Activated naive CD4-positive, alpha-beta T cell treated with anti-CD3 and anti-CD28 coated beads, Interleukin-2, amount 10 ng/mL, durations not matched to agents 7 days and 5 days (primary cell): Measurements from ENCODE around the gene ETHE1.
"Not testable (repeated sequence)": the region's sequence is repeated elsewhere in the genome, so short reads cannot be mapped to it uniquely, and the experiment has no call there.

ENCODE experiments used
- CTCF ChIA-PET: fragments of 350-600 bp; sonication (Branson Sonifier 250); formaldehyde crosslinking; loops from one replicate; lab custom pipeline; 2021; ENCODE audit warnings: antibody characterized with exemption; lab: Charles Lee
- DNase-seq: peaks from one replicate; pipeline ENCODE4 v3.0.0-alpha.2; 2020
- H3K27ac Mint-ChIP-seq: one replicate; pipeline ENCODE4 v1.8.0; 2021; ENCODE audit warnings: mild to moderate bottlenecking, moderate library complexity, mixed read lengths
- H3K27me3 Mint-ChIP-seq: one replicate; pipeline ENCODE4 v1.8.0; 2021; ENCODE audit warnings: mild to moderate bottlenecking, mixed read lengths
- H3K36me3 Mint-ChIP-seq: one replicate; pipeline ENCODE4 v1.8.0; 2021; ENCODE audit warnings: mixed read lengths
- H3K4me1 Mint-ChIP-seq: one replicate; pipeline ENCODE4 v1.8.0; 2021; ENCODE audit warnings: mixed read lengths
- H3K4me3 Mint-ChIP-seq: one replicate; pipeline ENCODE4 v1.8.0; 2021; ENCODE audit warnings: mild to moderate bottlenecking, moderate library complexity, mixed read lengths
- H3K9me3 Mint-ChIP-seq: one replicate; pipeline ENCODE4 v1.8.0; 2021; ENCODE audit warnings: mixed read lengths

The ETHE1 gene

GRCh38 chr19:43562226-43562697 is 35.3 kb upstream of the ETHE1 start:
- peak overlapping the region; percentile 99 for H3K27ac Mint-ChIP-seq
- H3K27me3 Mint-ChIP-seq: no peaks in the 10 kb centered on the region
- peaks cover 46% of the 10 kb centered on the region for H3K4me1 Mint-ChIP-seq
- peaks cover 41% of the 10 kb centered on the region for H3K36me3 Mint-ChIP-seq
- peak overlapping the region; percentile 27 for H3K4me3 Mint-ChIP-seq
- H3K9me3 Mint-ChIP-seq: no peaks in the 10 kb centered on the region
- CTCF ChIA-PET: interaction anchor here (1.4 kb wide), 1 partner anchor 32 kb away, joined by 6 read pairs; no protein-coding TSS in a partner anchor
- DNase-seq: no peak

GRCh38 chr19:43561139-43561970 is 34.4 kb upstream of the ETHE1 start:
- Mint-ChIP-seq H3K4me3 (no peak overlapping the region), H3K4me1 (peaks cover 46% of the 10 kb centered on the region), H3K27me3 (no peaks in the 10 kb centered on the region), H3K36me3 (peaks cover 42% of the 10 kb centered on the region), H3K9me3 (no peaks in the 10 kb centered on the region), H3K27ac (peak overlapping the region; percentile 99)
- CTCF ChIA-PET: interaction anchor here (0.8 to 2.3 kb wide), 3 partner anchors 10 to 35 kb away, joined by 3 to 9 read pairs (median 3); partner anchors contain the start of genes IRGQ and ZNF576
- no peak for DNase-seq

GRCh38 chr19:43560687-43561086 is 33.7 kb upstream of the ETHE1 start:
- Mint-ChIP-seq H3K4me1 (peaks cover 46% of the 10 kb centered on the region), H3K9me3 (no peaks in the 10 kb centered on the region), H3K4me3 (no peak overlapping the region), H3K27ac (peak overlapping the region; percentile 99), H3K27me3 (no peaks in the 10 kb centered on the region), H3K36me3 (peaks cover 42% of the 10 kb centered on the region)
- no peak for DNase-seq
- CTCF ChIA-PET: interaction anchor here (0.9 to 2.3 kb wide), 2 partner anchors 11 to 33 kb away, joined by 3 to 9 read pairs; no protein-coding TSS in a partner anchor

GRCh38 chr19:43555185-43555770 is 28.3 kb upstream of the ETHE1 start:
- no peak overlapping the region for H3K4me3 Mint-ChIP-seq
- peak; percentile 91 for DNase-seq
- no peak overlapping the region for H3K27ac Mint-ChIP-seq
- CTCF ChIA-PET: interaction anchor here (0.6 to 6.0 kb wide), 26 partner anchors 8 to 164 kb away, joined by 3 to 129 read pairs (median 8); partner anchors contain the start of genes ETHE1, IRGQ, PINLYP and XRCC1
- H3K4me1 Mint-ChIP-seq: peaks cover 9% of the 10 kb centered on the region
- no peaks in the 10 kb centered on the region for H3K27me3 Mint-ChIP-seq
- no peaks in the 10 kb centered on the region for H3K9me3 Mint-ChIP-seq
- peaks cover 28% of the 10 kb centered on the region for H3K36me3 Mint-ChIP-seq

GRCh38 chr19:43554317-43554895 is 27.4 kb upstream of the ETHE1 start:
- peaks cover 31% of the 10 kb centered on the region for H3K36me3 Mint-ChIP-seq

GRCh38 chr19:43553656-43554055 is 26.7 kb upstream of the ETHE1 start:
- no peaks in the 10 kb centered on the region for H3K27me3 Mint-ChIP-seq
- H3K4me3 Mint-ChIP-seq: no peak overlapping the region
- H3K4me1 Mint-ChIP-seq: peaks cover 8% of the 10 kb centered on the region
- CTCF ChIA-PET: interaction anchor here (1.3 to 6.0 kb wide), 3 partner anchors 33 to 99 kb away, joined by 3 to 129 read pairs (median 6); partner anchors contain the start of genes IRGQ and ZNF576
- no peak overlapping the region for H3K27ac Mint-ChIP-seq
- no peak for DNase-seq
- no peaks in the 10 kb centered on the region for H3K9me3 Mint-ChIP-seq
- peaks cover 31% of the 10 kb centered on the region for H3K36me3 Mint-ChIP-seq

More at GRCh38 chr19:43554317-43554895, 27.4 kb upstream of the ETHE1 start:
- DNase-seq: no peak
- no peaks in the 10 kb centered on the region for H3K9me3 Mint-ChIP-seq
- no peaks in the 10 kb centered on the region for H3K27me3 Mint-ChIP-seq
- H3K4me3 Mint-ChIP-seq: no peak overlapping the region
- H3K27ac Mint-ChIP-seq: no peak overlapping the region
- CTCF ChIA-PET: interaction anchor here (1.1 to 6.0 kb wide), 19 partner anchors 9 to 122 kb away, joined by 3 to 129 read pairs (median 9); partner anchors contain the start of genes ETHE1, IRGQ, PINLYP and XRCC1
- H3K4me1 Mint-ChIP-seq: peaks cover 8% of the 10 kb centered on the region

- no peaks in the 10 kb centered on the region for H3K27me3 Mint-ChIP-seq
- peaks cover 8% of the 10 kb centered on the region for H3K4me1 Mint-ChIP-seq
- peaks cover 26% of the 10 kb centered on the region for H3K36me3 Mint-ChIP-seq
- H3K27ac Mint-ChIP-seq: no peak overlapping the region
- H3K4me3 Mint-ChIP-seq: no peak overlapping the region
- H3K9me3 Mint-ChIP-seq: no peaks in the 10 kb centered on the region
- DNase-seq: no peak
- CTCF ChIA-PET: interaction anchor here (1.0 to 6.0 kb wide), 3 partner anchors 8 to 100 kb away, joined by 3 to 129 read pairs (median 6); partner anchors contain the start of genes IRGQ and ZNF576
Observed at GRCh38 chr19:43552616-43553015, 25.6 kb upstream of the ETHE1 start.

GRCh38 chr19:43552198-43552450 is 25.1 kb upstream of the ETHE1 start:
- peaks cover 8% of the 10 kb centered on the region for H3K4me1 Mint-ChIP-seq
- H3K27ac Mint-ChIP-seq: no peak overlapping the region
- H3K9me3 Mint-ChIP-seq: no peaks in the 10 kb centered on the region
- DNase-seq: no peak
- CTCF ChIA-PET: interaction anchor here (1.0 to 6.0 kb wide), 2 partner anchors 8 to 43 kb away, joined by 3 to 129 read pairs; partner anchors contain the start of genes IRGQ and ZNF576
- H3K4me3 Mint-ChIP-seq: no peak overlapping the region
- no peaks in the 10 kb centered on the region for H3K27me3 Mint-ChIP-seq
- H3K36me3 Mint-ChIP-seq: peaks cover 24% of the 10 kb centered on the region

GRCh38 chr19:43551399-43552197 is 24.6 kb upstream of the ETHE1 start:
- Mint-ChIP-seq H3K4me3 (no peak overlapping the region), H3K36me3 (peaks cover 24% of the 10 kb centered on the region), H3K27me3 (no peaks in the 10 kb centered on the region), H3K4me1 (peaks cover 8% of the 10 kb centered on the region), H3K27ac (peak overlapping the region; percentile 21), H3K9me3 (no peaks in the 10 kb centered on the region)
- no peak for DNase-seq
- CTCF ChIA-PET: interaction anchor here (6.0 kb wide), 1 partner anchor 44 kb away, joined by 129 read pairs; the partner anchor contains the start of genes IRGQ and ZNF576

GRCh38 chr19:43548706-43549105 is 21.7 kb upstream of the ETHE1 start:
- H3K4me3 Mint-ChIP-seq: no peak overlapping the region
- H3K4me1 Mint-ChIP-seq: no peaks in the 10 kb centered on the region
- no peaks in the 10 kb centered on the region for H3K27me3 Mint-ChIP-seq
- no peak for DNase-seq
- H3K36me3 Mint-ChIP-seq: peaks cover 31% of the 10 kb centered on the region
- CTCF ChIA-PET: interaction anchor here (0.9 kb wide), 1 partner anchor 12 kb away, joined by 4 read pairs; no protein-coding TSS in a partner anchor
- no peak overlapping the region for H3K27ac Mint-ChIP-seq
- no peaks in the 10 kb centered on the region for H3K9me3 Mint-ChIP-seq

GRCh38 chr19:43547926-43548325 is 20.9 kb upstream of the ETHE1 start:
- H3K4me3 Mint-ChIP-seq, H3K4me1 Mint-ChIP-seq, DNase-seq, H3K27ac Mint-ChIP-seq, CTCF ChIA-PET, H3K9me3 Mint-ChIP-seq, H3K27me3 Mint-ChIP-seq: not testable (repeated sequence)
- H3K36me3 Mint-ChIP-seq: peaks cover 38% of the 10 kb centered on the region

- CTCF ChIA-PET: no interaction called here
- Mint-ChIP-seq H3K4me3 (no peak overlapping the region), H3K4me1 (no peaks in the 10 kb centered on the region), H3K9me3 (no peaks in the 10 kb centered on the region), H3K27ac (no peak overlapping the region), H3K27me3 (no peaks in the 10 kb centered on the region), H3K36me3 (peaks cover 43% of the 10 kb centered on the region)
- DNase-seq: no peak
Observed at GRCh38 chr19:43546581-43546980, 19.6 kb upstream of the ETHE1 start.

GRCh38 chr19:43545981-43546380 is 19.0 kb upstream of the ETHE1 start:
- Mint-ChIP-seq H3K27ac (no peak overlapping the region), H3K27me3 (no peaks in the 10 kb centered on the region), H3K4me1 (no peaks in the 10 kb centered on the region), H3K36me3 (peaks cover 41% of the 10 kb centered on the region), H3K4me3 (no peak overlapping the region), H3K9me3 (no peaks in the 10 kb centered on the region)
- CTCF ChIA-PET: no interaction called here
- DNase-seq: no peak
